GM23248 (cell line): ENCODE data around the gene PAPOLB.

Experiments used
- EZH2 ChIP-seq: fragments of 200-600 bp; sonication (generic); IDR thresholded peaks from 2 replicates; pipeline ENCODE4 v1.6.1; 2018; ENCODE audit warnings: antibody characterized with exemption, mild to moderate bottlenecking; ENCODE audit not compliant: insufficient read depth, poor library complexity, severe bottlenecking
- EZH2phosphoT487 ChIP-seq: fragments of 200-600 bp; sonication (generic); IDR thresholded peaks from 2 replicates; pipeline ENCODE4 v1.6.1; 2018; ENCODE audit warnings: antibody characterized with exemption, moderate library complexity, mild to moderate bottlenecking, low read depth; ENCODE audit not compliant: insufficient read depth

DNA sequence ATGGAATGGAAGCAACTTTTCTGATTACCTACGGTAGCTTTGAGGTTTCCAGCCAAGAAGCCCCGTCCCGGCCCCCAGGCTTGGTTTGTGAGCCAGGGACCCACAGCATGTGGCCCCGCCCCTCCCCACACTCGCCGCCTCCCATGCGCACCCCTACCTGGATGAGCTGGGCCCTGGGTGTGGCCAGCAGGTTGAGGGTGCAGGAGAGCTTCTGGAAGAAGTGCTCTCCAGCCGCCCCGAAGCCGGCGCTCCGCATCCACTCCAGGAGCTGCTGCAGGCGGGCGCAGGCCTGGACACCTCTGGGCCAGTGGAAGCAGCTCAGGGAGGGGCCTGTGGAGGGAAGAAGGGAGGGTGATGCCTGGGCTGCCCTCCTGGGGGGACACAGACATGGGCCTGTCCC is 46.7 kb downstream of the PAPOLB start:
- no peak for TF ChIP-seq EZH2
- no peak for TF ChIP-seq EZH2phosphoT487
